ENCODE data around the gene KRTAP4-5. TPM values are rescaled to one million over a fixed set of nuclear protein-coding genes. Genes with fewer than 3 reads are reported as not detected.
"Not testable (repeated sequence)": the region's sequence is repeated elsewhere in the genome, so short reads cannot be mapped to it uniquely, and the experiment has no call there.

Gene KRTAP4-5
- total RNA-seq, 1 donor from 2014 or later = not detected

GRCh38 chr17:41107941-41108450, 41.6 kb downstream of the KRTAP4-5 start:
- no peak for DNase-seq (ENCODE audit: low spot score)
- H3K9me3 Mint-ChIP-seq (ENCODE audit: low read depth) = peaks cover 7% of the 10 kb centered on the region
- H3K4me1 Mint-ChIP-seq (ENCODE audit: low read depth) = peaks cover 23% of the 10 kb centered on the region
- H3K27ac Mint-ChIP-seq (ENCODE audit: unreplicated experiment) = no peak overlapping the region
- no peaks in the 10 kb centered on the region for H3K36me3 Mint-ChIP-seq (ENCODE audit: low read depth)
- H3K27me3 Mint-ChIP-seq (ENCODE audit: low read depth) = no peaks in the 10 kb centered on the region
- no peak for TF ChIP-seq CTCF (IDR thresholded peaks at IDR 0.05)
- H3K4me3 Mint-ChIP-seq (ENCODE audit: unreplicated experiment) = no peak overlapping the region

- Mint-ChIP-seq H3K4me1 (ENCODE audit: low read depth) (peaks cover 24% of the 10 kb centered on the region), H3K27ac (ENCODE audit: unreplicated experiment) (peak within 1 kb of the TSS; percentile 9)
- not testable (repeated sequence) for H3K36me3 Mint-ChIP-seq (ENCODE audit: low read depth); H3K27me3 Mint-ChIP-seq (ENCODE audit: low read depth); H3K4me3 Mint-ChIP-seq (ENCODE audit: unreplicated experiment); H3K9me3 Mint-ChIP-seq (ENCODE audit: low read depth); DNase-seq (ENCODE audit: low spot score)
Observed at GRCh38 chr17:41105347-41105746, 44.3 kb downstream of the KRTAP4-5 start, which contains the start of gene KRTAP4-9. TSS of gene KRTAP4-9 (plus strand) at chr17:41105389. CDS start at chr17:41105389, 0 bp downstream.

- H3K36me3 Mint-ChIP-seq (ENCODE audit: low read depth); H3K9me3 Mint-ChIP-seq (ENCODE audit: low read depth); H3K27me3 Mint-ChIP-seq (ENCODE audit: low read depth); DNase-seq (ENCODE audit: low spot score); H3K4me3 Mint-ChIP-seq (ENCODE audit: unreplicated experiment): not testable (repeated sequence)
- H3K27ac Mint-ChIP-seq (ENCODE audit: unreplicated experiment) = peak overlapping the region; percentile 9
- H3K4me1 Mint-ChIP-seq (ENCODE audit: low read depth) = peaks cover 32% of the 10 kb centered on the region
Observed at GRCh38 chr17:41104386-41105038, 45.1 kb downstream of the KRTAP4-5 start.

DNA sequence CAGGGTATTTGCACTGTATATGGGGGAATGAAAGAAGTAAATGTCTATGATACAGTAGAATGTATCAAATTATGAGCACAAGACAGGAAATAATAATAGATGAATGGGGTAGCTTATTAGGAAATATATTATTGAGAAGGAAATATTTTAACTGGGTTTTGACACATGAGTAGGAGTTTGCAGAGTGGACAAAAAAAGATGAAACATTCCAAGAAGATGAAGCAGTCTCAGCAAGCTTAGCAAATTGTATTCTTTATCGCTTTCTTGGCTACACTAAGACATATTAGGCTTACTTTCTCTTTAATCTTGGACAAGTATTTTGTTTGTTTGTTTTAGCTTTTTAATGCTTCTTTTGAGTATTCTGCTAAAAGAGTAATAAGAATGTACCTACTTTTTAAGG, 45.7 kb downstream of the KRTAP4-5 start:
- H3K9me3 Mint-ChIP-seq (ENCODE audit: low read depth) = no peaks in the 10 kb centered on the region
- TF ChIP-seq CTCF (IDR thresholded peaks at IDR 0.05) = no peak
- no peak overlapping the region for H3K27ac Mint-ChIP-seq (ENCODE audit: unreplicated experiment)
- no peaks in the 10 kb centered on the region for H3K27me3 Mint-ChIP-seq (ENCODE audit: low read depth)
- no peak for DNase-seq (ENCODE audit: low spot score)
- H3K4me1 Mint-ChIP-seq (ENCODE audit: low read depth) = peaks cover 36% of the 10 kb centered on the region
- no peaks in the 10 kb centered on the region for H3K36me3 Mint-ChIP-seq (ENCODE audit: low read depth)
- H3K4me3 Mint-ChIP-seq (ENCODE audit: unreplicated experiment) = no peak overlapping the region

- H3K27ac Mint-ChIP-seq (ENCODE audit: unreplicated experiment) = no peak within 1 kb of the TSS
Observed at GRCh38 chr17:41101586-41102259, 47.9 kb downstream of the KRTAP4-5 start, which contains the start of gene KRTAP4-16. TSS of gene KRTAP4-16 (minus strand) at chr17:41102209. CDS start at chr17:41102209, 0 bp downstream.

GRCh38 chr17:41099682-41100480, 49.7 kb downstream of the KRTAP4-5 start:
- peaks cover 41% of the 10 kb centered on the region for H3K4me1 Mint-ChIP-seq (ENCODE audit: low read depth)
- not testable (repeated sequence) for H3K36me3 Mint-ChIP-seq (ENCODE audit: low read depth); H3K27me3 Mint-ChIP-seq (ENCODE audit: low read depth); DNase-seq (ENCODE audit: low spot score); H3K9me3 Mint-ChIP-seq (ENCODE audit: low read depth); H3K4me3 Mint-ChIP-seq (ENCODE audit: unreplicated experiment)
- H3K27ac Mint-ChIP-seq (ENCODE audit: unreplicated experiment) = peak overlapping the region; percentile 64

More at GRCh38 chr17:41101586-41102259, 47.9 kb downstream of the KRTAP4-5 start, which contains the start of gene KRTAP4-16:
- Mint-ChIP-seq H3K36me3 (ENCODE audit: low read depth) (no peaks in the 10 kb centered on the region), H3K27me3 (ENCODE audit: low read depth) (no peaks in the 10 kb centered on the region), H3K4me1 (ENCODE audit: low read depth) (peaks cover 48% of the 10 kb centered on the region), H3K9me3 (ENCODE audit: low read depth) (no peaks in the 10 kb centered on the region), H3K4me3 (ENCODE audit: unreplicated experiment) (no peak within 1 kb of the TSS)
- no peak for TF ChIP-seq CTCF (IDR thresholded peaks at IDR 0.05)
- no peak for DNase-seq (ENCODE audit: low spot score)

Other genes starting within 250 kb of the KRTAP4-5 start
- gene KRT23, start 212.2 kb downstream of the KRTAP4-5 start, total RNA-seq = not detected in 3 replicates
- not detected in 3 replicates for gene KRT39, start 182.9 kb downstream of the KRTAP4-5 start, total RNA-seq
- gene KRT40, start 165.5 kb downstream of the KRTAP4-5 start, total RNA-seq = not detected in 3 replicates
- not detected in 3 replicates for gene KRTAP3-3, start 155.7 kb downstream of the KRTAP4-5 start, total RNA-seq
- not detected in 3 replicates for gene KRTAP3-2, start 149.9 kb downstream of the KRTAP4-5 start, total RNA-seq
- gene KRTAP3-1, start 140.7 kb downstream of the KRTAP4-5 start, total RNA-seq = not detected in 3 replicates
- not detected in 3 replicates for gene KRTAP1-5, start 122.6 kb downstream of the KRTAP4-5 start, total RNA-seq
- not detected in 3 replicates for gene KRTAP1-4, start 119.6 kb downstream of the KRTAP4-5 start, total RNA-seq
- gene KRTAP1-3, start 115.0 kb downstream of the KRTAP4-5 start, total RNA-seq = not detected in 3 replicates
- not detected in 3 replicates for gene KRTAP1-1, start 108.4 kb downstream of the KRTAP4-5 start, total RNA-seq
- gene KRTAP2-1, start 102.5 kb downstream of the KRTAP4-5 start, total RNA-seq = not detected in 3 replicates
- gene KRTAP2-2, start 94.6 kb downstream of the KRTAP4-5 start, total RNA-seq = not detected in 3 replicates
- gene KRTAP2-3, start 89.7 kb downstream of the KRTAP4-5 start, total RNA-seq = not detected in 3 replicates
- not detected in 3 replicates for gene KRTAP2-4, start 83.9 kb downstream of the KRTAP4-5 start, total RNA-seq
- gene KRTAP4-7, start 65.7 kb downstream of the KRTAP4-5 start, total RNA-seq = not detected in 3 replicates
- gene KRTAP4-8, start 51.7 kb downstream of the KRTAP4-5 start, total RNA-seq = not detected in 3 replicates
- gene KRTAP4-16, start 47.6 kb downstream of the KRTAP4-5 start, total RNA-seq = not detected in 3 replicates
- not detected in 3 replicates for gene KRTAP4-9, start 44.4 kb downstream of the KRTAP4-5 start, total RNA-seq
- gene KRTAP4-11, start 31.5 kb downstream of the KRTAP4-5 start, total RNA-seq = not detected in 3 replicates
- gene KRTAP4-12, start 25.6 kb downstream of the KRTAP4-5 start, total RNA-seq = not detected in 3 replicates
- gene KRTAP4-6, start 9.3 kb downstream of the KRTAP4-5 start, total RNA-seq = not detected in 3 replicates
- not detected in 3 replicates for gene KRTAP4-4, start 10.9 kb upstream of the KRTAP4-5 start, total RNA-seq
- not detected in 3 replicates for gene KRTAP4-3, start 18.4 kb upstream of the KRTAP4-5 start, total RNA-seq
- gene KRTAP4-2, start 28.4 kb upstream of the KRTAP4-5 start, total RNA-seq = not detected in 3 replicates
- not detected in 3 replicates for gene KRTAP4-1, start 35.1 kb upstream of the KRTAP4-5 start, total RNA-seq
- gene KRTAP9-1, start 40.1 kb upstream of the KRTAP4-5 start, total RNA-seq = not detected in 3 replicates
- gene KRTAP9-2, start 76.8 kb upstream of the KRTAP4-5 start, total RNA-seq = not detected in 3 replicates
- not detected in 3 replicates for gene KRTAP9-3, start 82.6 kb upstream of the KRTAP4-5 start, total RNA-seq
- not detected in 3 replicates for gene KRTAP9-8, start 88.2 kb upstream of the KRTAP4-5 start, total RNA-seq
- gene KRTAP9-4, start 99.9 kb upstream of the KRTAP4-5 start, total RNA-seq = not detected in 3 replicates
- not detected in 3 replicates for gene KRTAP9-9, start 105.6 kb upstream of the KRTAP4-5 start, total RNA-seq
- not detected in 3 replicates for gene KRTAP9-6, start 115.6 kb upstream of the KRTAP4-5 start, total RNA-seq
- not detected in 3 replicates for gene KRTAP9-7, start 125.9 kb upstream of the KRTAP4-5 start, total RNA-seq
- not detected in 3 replicates for gene KRTAP29-1, start 153.0 kb upstream of the KRTAP4-5 start, total RNA-seq
- gene KRTAP16-1, start 159.5 kb upstream of the KRTAP4-5 start, total RNA-seq = not detected in 3 replicates
- not detected in 3 replicates for gene KRTAP17-1, start 165.9 kb upstream of the KRTAP4-5 start, total RNA-seq
- not detected in 3 replicates for gene KRT33A, start 201.0 kb upstream of the KRTAP4-5 start, total RNA-seq
- not detected in 3 replicates for gene KRT33B, start 220.0 kb upstream of the KRTAP4-5 start, total RNA-seq
- gene KRT34, start 232.5 kb upstream of the KRTAP4-5 start, total RNA-seq = not detected in 3 replicates
- gene KRT31, start 247.8 kb upstream of the KRTAP4-5 start, total RNA-seq = not detected in 3 replicates